HG02588 (cell line): ENCODE data around the gene HELQ.
"Not testable (repeated sequence)": the region's sequence is repeated elsewhere in the genome, so short reads cannot be mapped to it uniquely, and the experiment has no call there.

Experiments
- ATAC-seq: cut with Tn5 transposase; IDR thresholded peaks from one replicate; pipeline ENCODE4 v1.9.1; 2021; ENCODE audit warnings: mild to moderate bottlenecking, moderate library complexity; ENCODE audit not compliant: unreplicated experiment

The HELQ gene

DNA sequence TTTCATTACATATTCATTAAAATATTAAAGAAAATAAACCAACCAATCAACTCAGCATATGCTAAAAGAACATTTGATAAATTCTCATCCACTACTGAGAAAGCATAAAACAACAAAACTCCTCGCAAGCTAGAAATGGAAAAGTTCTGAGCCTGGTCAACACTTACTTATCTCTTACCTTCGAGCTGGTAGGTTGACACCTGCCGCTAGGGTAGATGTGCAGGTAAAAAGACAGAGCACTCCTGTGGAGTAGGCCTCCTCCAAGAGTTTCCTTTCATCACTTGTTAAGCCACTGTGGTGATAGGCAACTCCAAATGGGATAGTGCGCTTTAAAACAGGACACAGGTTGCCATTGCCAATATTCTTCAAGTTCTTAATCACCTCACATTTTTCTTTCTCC, 18.9 kb downstream of the HELQ start:
- ATAC-seq: no peak

DNA sequence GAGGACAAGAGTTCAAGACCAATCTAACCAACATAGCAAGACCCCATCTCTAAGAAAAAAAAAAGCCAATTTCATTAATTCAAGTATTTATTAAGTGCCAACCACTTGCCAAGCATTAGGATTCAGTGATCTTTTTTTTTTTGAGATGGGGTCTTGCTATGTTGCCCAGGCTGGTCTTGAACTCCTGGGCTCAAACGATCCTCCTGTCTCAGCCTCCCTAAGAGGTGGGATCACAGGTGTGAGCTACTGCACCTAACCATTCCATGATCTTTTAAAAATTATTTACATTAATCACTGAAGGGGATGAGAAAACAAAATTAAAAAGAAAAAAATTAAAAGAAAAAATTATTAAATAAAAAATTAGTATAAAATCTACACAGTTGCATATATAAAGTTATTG, 24.4 kb downstream of the HELQ start:
- ATAC-seq: no peak

DNA sequence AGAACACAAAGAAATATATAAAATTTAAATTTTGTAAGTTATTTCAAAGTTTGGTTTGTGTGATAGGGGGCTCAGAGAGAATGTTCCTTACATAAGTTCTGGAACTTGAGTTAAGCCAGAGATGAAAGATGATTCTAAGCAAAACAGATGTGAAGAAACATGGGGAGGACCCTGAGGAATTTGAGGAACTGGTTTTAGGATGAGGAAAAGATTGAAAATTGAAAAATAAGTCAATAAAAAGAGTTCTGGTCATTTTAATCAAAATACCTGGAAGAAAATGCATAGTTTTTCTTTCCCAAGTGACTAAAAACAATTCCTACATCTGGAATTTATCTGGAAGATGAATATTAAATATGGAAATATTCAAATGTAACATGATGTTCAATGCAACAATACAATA, 37.4 kb downstream of the HELQ start:
- ATAC-seq: no peak

DNA sequence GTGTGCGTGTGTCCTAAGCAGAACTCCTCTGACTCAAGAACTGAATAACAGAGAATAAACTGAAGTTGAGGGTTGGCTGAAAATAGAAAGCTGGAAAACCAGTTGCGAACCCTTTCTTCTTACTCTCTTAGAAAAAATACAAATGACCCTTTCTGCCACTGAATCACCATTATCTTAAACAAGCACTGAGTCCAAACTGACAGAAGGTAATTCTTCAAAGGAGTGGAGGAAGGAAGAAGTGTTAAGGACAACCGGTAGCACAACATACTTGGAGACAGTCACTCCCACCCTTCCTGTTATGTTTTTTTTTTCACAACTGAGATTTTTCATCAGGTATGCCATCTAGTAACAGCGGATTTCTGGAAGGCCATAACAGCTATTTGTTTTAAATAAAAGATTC, 38.1 kb downstream of the HELQ start:
- no peak for ATAC-seq

DNA sequence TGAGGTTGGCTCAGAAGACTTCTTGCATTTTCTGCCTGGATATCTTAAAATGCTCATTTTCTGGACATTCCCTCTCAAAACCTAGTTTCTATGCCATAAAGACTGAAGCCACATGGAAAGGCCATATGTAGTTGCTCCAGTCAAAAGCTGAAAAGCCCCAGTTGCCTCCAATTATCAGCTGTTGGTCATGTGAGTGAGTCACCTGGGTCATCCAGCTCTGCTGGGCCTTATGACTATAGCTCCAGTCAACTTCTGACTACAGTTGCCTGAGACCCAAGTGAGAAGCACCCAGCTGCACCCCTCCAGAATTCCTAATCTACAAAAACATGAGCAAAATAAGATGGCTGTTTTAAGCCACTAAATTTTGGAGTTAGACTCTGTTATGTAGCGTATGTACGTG, 41.9 kb downstream of the HELQ start:
- no peak for ATAC-seq

DNA sequence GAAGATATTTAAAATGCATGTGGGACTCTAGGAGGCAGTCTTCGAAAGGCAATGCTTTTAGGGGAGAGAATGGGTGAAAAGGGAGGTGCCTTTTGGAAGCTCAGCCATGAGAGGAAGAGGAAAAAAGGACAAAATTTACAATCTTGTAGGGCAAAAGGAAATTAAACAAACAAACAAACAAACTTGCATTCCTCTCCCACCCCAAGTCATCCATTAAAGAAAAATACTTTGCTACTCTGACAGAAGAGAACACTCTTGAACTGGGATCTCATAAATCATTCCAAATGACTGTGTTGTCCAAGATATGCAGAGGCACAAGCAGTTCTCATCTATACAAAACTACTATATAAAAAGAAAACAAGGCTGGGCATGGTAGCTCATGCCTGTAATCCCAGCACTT, 46.7 kb downstream of the HELQ start:
- ATAC-seq: no peak

DNA sequence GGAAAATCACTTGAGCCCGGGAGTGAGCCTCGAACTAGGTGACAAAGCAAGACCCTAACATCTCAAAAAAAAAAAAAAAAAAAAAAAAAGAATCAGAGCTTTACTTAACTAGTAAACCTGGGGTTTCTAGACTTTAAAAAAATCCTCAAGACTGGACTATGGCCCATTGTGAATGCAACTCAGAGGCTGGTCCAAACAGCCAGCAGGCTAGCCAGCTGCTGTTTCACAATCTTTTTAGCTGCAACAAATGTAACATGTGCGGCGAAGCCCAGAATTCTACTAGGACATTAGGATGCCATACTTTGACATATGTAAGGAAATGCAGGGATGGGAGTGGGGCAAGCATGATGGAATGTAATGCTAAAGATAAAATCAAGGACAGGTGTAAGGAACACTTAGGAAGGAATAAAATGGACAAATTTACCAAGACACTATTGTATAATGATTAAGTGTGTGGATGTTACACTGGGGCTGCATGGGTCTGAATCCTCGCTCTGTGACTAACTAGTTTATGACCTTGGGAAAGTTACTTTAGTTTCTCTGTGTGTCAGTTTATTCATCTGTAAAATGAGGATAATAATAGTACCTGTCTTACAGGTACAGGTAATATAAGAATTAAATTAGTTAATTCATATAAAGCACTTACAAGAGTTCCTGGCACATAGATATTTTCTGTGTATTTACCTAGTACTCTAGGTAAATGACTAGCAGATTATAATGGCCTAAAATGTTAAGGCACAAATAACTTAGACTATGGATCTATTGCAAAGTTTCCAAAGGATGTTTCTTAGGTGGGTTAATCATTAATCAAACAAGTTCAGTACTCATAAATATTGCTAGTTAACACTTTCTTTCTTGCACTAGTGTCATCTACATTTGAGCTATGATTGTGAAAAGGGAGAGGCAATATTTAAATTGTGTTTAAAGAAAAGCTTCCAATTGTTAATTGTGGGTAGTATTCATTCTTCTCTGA, 49.5 kb downstream of the HELQ start:
- ATAC-seq: no peak

DNA sequence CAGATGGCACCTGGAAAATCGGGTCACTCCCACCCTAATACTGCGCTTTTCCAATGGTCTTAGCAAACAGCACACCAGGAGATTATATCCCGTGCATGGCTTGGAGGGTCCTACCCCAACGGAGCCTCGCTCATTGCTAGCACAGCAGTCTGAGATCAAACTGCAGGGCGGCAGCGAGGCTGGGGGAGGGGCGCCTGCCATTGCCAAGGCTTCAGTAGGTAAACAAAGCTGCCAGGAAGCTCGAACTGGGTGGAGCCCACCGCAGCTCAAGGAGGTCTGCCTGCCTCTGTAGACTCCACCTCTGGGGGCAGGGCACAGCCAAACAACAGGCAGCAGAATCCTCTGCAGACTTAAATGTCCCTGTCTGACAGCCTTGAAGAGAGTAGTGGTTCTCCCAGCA, 57.5 kb downstream of the HELQ start:
- ATAC-seq: not testable (repeated sequence)

DNA sequence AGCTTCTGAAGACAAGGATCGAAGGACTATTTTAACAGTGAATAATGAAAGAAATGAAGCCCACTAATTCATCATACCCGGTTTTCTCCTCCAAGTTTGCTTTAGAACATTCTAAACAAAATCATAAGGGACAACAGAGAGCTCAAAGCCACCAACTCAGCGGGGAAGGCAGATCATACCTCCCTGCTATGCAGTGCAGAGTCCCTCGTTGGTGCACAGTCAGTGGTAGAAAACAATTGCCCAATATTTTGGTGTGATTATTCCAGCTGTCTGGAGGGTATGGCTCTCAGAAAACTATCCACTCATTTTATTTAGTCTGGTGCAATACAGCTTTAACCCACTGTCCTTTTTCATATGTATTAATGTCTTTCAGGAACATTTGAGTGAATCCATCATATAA, 61.7 kb downstream of the HELQ start:
- no peak for ATAC-seq

DNA sequence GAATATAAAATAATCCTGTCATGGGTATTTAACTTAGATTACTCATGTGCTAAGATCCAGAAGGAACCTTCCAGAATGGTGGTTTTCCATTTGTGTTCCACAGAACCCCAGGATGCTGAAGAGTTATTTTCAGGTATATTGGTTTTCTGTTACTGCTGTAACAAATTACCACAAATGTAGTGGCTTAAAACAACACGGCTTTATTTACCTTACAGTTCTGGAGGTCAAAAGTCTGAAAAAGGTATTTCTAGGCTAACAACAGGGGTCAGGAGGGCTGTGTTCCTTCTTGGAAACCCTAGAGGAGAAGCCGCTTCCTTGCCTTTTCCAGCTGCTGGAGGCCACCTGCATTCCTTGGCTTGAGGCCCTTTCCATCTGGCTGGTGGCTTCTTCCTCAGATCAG, 63.1 kb downstream of the HELQ start:
- no peak for ATAC-seq

DNA sequence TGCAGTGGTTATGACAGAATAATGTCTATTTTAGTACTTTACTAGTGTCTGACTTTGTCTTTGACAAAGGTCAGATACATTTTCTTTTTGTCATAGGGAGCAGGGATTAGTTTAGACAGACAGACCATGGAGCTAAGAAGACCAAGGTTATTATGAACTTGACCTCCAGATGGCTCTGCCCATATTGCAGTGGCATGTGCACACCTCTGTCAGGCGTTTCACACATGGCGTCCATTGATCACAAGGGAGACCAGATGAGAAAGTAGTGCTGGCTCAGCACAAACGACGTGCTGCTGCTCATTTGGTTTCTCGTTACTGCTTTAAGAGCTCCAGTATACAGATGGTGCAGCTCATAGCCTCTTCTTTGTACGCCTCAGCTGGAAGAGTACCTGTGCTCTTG, 64.7 kb downstream of the HELQ start:
- ATAC-seq: no peak

DNA sequence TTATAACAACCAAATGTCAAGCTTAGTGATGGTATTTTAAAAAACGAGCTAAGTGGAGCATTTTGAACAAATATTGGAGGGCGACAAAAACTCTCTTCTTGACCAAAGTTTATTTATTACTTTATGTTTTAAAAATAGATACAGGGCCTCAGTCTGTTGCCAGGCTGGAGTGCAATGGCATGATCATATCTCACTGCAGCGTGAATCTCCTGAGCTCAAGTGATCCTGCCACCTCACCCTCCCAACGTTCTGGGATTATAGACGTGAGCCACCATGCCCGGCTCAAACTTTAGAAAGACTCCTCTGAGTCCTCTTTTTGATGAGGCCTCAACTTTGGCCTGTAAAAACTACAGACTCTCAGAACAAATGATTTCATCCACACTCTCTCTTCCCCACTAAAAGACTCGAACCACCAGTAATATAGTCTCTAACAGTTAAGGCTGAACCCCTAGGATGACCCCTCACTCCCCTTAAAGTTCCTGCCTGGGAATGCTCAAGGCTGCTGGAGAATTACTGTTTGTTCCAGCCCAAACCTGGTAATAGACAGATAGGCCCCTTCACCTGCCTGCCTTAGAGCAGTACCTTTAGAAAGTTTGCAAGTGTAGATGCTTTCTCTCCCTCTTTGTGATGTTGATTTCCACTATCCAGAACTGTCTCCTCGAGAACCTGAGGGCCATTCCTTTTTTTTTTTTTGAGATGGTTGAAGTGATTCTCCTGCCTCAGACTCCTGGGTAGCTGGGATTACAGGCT, 65.7 kb downstream of the HELQ start:
- ATAC-seq: no peak

DNA sequence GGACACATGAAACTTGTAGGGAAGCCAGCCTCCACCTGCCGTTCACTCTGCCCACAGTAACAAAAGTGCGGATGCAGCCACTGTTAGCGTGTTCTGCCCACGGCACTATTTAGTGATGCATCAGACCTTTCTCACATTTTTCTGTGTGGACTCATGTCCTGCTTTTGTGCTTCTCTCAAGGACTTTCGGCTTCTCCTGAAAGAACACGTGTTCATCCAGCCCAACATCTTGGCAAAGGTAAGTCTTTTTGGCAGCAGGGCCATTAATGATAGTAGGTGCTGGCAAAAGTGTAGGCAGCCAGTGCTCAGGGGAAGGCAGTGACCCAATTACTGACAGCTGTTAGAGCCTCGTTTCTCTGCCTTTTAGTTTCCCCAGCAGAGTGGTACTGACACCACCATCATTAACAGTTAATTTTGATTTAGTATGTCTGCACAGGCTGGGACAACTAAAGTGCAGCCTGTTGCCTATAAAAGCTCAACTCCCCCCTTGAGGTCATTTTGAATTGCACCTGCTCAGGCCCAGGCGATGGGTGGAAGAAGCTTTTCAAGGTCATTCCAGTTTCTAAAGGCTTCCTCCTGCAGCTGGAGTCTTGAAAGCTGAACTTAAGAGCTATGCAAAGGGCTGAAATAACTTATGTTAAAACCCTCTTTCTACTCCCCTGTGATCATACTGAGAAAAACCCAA, 66.4 kb downstream of the HELQ start:
- no peak for ATAC-seq

DNA sequence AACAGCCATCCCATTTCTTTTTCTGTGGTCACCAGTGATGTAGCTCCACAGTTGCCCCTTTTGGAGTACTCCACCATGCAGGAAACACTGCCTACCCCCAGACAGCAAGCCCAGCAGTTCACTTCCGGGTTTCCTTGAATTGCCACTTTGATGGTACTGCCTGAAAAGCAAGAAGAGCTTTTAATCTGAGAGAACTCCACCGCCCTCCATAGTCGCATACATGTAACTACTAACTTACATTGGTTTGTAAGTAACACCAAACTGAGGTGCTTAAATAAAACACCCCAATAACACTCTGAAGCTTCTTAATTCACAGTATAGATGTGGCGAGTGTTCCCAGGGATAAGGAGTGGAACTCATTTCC, 67.3 kb downstream of the HELQ start:
- no peak for ATAC-seq

DNA sequence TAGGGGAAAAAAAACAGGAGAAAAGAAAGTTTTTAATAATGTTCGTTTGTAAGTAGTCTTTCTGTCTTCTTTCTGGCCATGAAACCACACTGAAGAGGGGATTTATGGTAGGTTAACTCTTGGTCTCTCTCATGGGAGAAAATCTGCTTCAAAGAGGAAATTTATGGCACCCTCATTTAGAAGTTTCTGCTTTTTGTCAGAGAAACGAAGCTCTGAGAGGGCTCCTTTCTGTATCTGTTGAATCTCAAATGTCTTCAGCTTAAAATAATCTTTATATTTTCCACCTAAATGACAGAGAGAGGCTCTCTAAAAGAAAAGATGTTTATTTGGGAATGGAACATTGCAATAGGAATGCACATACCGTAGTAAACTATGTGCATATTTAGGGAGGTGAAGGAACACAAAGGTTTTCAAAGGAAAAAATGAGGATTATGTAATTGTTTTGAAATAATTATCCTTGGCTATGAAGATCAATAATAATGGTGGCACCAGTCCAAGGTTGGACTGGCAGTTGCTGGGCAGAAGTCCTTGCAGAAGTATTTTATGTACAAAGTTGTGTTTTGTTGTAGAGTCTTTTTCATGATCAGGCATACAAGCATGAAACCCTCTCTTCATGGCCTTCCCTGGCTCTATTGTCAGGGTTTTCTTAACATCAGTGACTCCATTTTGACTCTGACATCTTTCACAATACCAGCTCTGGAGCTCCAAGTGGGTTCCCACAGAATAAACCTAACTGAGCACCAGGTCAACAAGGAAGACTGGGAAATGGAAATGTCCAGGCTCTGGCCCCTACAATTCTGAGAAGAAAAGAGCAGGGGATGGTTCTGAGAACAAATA, 67.9 kb downstream of the HELQ start:
- ATAC-seq: no peak

DNA sequence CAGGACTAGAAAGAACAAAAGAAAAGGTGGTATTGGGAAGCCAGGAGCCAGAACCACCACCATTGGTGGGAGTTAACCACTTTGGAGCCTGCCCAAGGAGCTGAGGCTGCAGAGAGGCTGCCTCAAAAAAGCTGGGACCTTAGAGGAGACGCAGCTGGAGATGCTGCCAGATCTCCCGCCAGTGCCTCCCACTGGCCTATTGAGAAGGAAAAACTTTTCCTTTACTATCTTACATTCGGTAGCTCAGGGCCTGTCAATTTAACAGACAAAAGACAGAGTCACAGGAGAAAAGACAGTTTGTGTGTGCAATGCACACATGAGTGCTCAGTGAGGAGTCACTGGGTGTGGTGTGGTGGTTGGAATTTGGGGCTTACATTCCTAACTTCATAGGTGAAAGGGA, 68.6 kb downstream of the HELQ start:
- no peak for ATAC-seq

DNA sequence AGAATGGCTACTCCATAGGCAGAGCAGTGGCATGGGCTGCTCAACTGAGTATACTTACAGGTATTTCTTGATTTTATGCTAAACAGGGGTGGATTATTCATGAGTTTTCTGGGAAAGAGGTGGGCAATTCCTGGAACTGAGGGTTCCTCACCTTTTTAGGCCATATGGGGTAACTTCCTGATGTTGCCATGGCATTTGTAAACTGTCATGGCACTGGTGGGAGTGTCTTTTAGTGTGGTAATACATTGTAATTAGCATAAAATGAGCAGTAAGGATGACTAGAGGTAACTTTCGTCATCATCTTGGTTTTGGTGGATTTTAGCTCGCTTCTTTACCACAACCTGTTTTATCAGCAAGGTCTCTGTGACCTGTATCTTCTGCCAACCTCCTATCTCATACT, 72.8 kb downstream of the HELQ start:
- ATAC-seq: no peak

DNA sequence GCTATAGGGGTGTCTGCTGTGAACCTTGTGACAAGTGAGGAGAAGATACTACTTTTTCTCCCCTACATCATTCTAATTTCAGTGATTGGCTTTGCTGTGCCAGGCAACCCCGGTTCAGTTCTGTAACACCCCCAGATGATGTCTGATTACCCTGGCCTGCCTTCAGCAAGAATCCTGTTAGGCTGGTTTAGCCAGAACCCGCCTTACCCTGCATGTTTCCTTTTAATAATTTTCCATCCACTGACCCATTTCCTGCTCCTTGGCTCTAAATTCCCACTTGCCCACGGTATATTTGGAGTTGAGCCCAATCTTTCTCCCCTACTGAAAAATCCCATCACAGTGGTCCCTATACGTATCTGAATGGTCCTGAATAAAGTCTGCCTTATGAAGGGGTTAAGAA, 74.5 kb downstream of the HELQ start:
- no peak for ATAC-seq

DNA sequence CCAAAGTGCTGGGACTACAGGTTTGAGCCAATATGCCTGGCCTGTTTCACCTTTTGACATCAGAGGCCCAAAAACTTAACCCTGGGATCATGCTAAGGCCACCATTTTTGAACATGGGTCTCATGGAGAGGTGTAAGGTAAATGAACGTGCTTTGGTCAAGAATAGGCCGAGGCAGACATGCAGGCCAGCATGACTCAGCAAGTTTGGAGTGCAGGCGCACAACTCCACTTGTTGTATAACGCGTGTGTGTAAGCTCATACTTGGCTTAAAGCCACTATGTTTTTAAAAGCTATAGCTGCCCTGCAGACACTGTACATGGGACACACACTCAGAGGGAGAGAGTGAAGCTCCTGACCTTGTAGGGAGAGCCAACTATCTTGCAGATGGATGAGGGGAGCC, 77.2 kb downstream of the HELQ start:
- no peak for ATAC-seq

DNA sequence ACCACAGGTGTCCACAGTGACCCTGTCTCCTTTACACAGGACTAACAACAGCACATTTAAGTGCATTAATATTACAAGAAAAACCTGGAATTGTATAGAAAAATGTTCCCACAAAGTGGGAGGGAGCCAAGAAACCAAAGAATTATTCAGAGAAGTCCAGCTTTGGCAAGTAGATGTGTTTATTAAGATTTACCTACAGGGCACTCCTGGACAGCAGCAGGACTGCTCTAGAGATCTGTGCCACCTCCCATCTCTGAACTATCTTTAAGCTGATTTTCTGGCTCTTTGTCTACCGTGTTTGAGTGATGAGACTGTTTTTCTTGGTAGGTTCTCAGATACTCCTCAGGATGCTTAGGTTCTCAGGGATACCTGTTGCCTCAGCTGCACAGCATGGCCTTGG, 82.7 kb downstream of the HELQ start:
- no peak for ATAC-seq

DNA sequence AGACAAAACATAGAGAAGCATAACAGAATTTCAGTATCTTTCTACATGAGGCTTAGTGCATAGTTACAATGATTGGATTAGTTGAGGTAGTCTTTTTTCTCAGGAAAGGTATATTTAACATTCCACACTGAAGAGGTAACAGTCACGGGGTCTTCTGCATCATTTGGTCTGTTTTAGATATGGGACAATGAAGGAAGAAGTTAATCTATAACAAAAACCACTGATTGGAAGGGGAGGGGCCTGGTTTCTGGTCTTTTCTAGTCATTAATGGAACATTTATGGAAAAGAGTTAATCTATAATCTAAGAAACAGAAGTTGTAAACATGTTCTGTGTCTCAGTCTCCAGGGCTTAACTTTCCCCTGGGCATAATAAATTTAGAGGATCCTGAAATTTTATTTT, 83.7 kb downstream of the HELQ start:
- ATAC-seq: no peak
